NCI-H2081 treated with DMSO at 0.1 percent for 48 hours (cell line): ENCODE results near the gene ATAD2B.

ENCODE experiments used
- DNase-seq: peaks from one replicate; lab custom pipeline; 2025; lab: John Stamatoyannopoulos, UW

Gene ATAD2B

DNA sequence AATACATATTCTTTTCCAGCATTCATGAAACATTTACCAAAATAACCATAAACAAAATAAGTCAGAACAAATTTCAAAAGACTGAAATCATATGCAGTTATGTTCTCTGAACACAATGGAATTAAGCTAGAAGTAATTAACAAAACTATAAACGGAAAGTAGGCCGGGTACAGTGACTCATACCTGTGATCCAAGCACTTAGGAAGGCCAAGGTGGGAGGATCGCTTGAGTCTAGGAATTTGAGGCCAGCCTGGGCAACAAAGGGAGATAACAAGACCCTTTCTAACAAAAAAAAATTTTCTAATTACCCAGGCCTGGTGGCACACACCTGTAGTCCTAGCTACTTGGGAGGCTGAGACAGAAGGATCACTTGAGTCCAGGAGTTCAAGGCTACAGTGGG is 14.9 kb downstream of the ATAD2B start:
- no peak for DNase-seq

DNA sequence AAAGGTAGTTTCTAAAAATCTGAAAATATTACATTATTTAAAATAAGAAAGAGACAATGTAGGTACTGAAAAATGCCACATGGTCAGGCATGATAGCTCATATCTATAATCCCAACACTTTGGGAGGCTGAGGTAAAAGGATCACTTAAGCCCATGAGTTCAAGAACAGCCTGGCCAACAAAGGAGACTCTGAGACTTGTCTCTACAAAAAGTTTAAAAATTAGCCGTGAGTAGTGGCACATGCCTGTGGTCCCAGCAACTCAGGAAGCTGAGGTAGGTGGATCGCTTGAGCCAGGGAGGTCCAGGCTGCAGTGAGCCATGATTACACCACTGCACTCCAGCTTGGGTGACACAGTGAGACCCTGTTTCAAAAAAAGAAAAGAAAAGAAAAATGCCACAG is 21.8 kb downstream of the ATAD2B start:
- no peak for DNase-seq

DNA sequence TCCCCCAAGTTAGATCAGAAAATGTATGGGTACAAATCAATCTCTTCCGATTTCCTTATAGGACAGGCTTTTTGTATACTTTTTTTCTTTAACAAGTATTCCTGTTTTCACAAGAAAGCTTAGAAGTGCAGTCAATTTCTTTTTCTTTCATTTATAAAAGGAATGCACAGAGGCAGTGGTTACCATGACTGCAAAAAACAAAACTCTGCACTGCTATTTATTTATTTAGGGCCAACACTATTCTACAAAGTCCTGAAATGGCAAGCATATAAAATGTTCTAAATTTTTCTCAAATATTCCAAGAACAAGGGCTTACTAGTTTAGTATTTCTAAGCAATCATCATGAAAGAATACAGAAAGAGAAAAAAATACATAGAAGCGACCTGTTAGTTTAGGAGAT is 22.2 kb downstream of the ATAD2B start:
- no peak for DNase-seq

DNA sequence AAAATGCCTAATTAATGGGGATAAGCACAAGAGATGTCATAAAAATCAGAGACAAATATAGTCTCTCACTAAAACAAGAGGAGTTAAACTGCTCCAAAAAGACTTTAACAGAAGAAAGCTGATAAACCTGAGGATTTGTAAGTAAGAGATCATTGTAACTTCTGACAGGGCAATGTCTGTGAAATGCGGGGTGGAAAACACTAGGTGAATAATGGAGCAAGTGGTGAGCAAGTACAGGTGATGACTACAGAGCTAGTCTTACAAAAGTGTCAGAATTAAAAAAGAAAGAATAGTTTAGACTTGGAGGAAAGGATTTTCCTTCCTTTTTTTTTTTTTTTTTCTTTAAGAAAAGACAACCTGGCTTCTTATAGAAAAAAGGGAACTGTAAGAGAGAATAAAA is 22.7 kb downstream of the ATAD2B start:
- no peak for DNase-seq

DNA sequence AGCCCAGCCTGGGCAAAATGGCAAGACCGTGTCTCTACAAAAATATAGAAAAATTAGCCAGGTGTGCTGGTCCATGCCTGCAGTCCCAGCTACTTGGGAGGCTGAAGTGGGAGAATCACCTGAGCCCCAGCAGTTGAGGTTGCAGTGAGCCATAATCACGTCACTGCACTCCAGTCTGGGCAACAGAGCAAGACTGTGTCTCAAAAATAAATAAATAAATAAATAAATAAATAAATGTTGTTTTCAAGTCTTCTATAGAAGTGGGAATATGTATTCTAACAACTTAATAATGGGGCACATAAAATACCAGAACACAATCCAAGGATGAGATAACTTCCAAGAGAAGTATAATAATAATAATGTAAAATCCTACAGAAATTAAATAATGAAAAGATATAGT is 23.9 kb downstream of the ATAD2B start:
- DNase-seq = no peak

DNA sequence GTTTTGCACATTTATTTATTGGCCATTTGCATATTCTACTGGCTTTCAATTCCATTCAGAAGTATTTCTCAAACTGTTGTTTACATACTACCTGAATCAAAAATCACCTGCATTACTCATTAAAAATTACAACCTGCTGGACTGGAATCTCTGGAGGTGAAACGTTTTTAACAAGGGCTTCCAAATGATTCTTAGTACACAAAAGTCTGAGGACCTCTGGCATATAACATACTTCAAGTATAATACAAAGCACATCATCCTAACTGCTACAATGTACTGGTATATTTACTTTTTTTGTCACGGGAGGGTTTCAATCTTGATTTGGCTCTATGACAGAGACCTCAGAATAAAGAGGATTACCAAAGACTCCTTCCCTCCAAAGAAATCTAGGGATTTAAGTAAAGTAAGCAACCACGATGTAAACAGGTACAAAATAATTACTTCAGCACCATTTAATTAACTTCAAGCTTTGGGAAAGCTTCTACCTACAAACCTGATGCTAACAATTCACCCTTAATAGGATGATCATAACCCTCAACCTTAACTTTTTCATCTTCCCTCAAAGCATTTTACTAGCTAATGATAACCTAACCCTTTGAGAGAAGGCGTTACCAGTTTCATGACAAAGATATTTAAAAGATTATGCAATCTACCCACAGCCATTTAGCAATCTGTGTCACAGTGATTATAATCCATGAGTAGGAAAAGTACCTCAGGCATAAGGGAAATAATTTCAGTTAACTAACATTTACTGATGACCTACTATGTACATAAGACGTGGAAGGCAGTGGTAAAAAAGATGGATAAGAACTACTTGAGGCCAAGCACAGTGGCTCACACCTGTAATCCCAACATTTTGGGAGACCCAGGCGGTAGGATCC is 24.7 kb downstream of the ATAD2B start:
- DNase-seq = no peak

DNA sequence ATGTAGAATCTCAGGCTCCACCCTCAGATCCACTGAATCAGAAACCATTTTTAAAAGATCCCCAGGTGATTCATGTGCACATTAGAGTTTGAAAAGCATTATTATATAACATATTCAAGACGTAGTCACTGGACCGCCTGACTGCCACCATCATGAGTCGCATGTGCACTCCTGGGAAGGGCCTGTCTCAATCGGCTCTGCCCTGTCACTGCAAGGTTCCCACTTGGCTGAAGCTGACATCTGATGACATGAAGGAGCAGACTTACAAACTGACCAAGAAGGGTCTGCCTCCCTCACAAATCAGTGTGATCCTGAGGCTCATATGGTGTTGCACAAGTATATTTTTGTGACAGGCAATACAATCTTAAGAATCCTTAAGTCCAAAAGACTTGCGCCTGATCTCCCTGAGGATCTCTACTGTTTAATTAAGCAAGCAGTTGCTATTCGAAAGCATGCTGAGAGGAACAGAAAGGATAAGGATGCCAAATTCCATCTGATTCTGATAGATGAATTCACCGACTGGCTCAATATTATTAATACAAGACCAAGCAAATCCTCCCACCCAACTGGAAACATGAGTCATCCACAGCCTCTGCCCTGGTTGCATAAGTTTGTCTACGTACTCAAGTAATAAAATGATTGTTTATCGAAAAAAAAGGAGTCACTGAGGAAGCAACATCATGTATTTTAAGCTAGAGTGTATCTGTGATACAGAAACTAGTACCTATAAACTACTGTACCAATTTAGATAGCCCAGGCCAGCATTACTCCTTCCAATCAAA is 26.2 kb downstream of the ATAD2B start:
- DNase-seq = no peak

DNA sequence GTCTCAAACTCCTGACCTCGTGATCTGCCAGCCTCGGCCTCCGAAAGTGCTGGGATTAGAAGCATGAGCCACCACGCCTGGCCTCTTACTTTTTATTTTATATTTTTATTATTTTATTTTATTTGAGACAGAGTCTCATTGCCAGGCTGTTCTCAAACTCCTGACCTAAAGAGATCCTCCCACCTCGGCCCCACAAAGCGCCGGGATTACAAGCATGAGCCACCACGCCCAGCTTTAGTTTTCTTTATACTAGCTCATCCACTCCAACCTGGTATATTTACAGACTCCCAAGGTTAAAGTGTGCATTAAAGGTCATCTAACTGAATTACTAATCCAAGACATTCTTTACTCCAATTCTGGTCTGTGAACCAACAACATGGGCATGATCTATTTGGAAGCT is 26.8 kb downstream of the ATAD2B start:
- DNase-seq = no peak

DNA sequence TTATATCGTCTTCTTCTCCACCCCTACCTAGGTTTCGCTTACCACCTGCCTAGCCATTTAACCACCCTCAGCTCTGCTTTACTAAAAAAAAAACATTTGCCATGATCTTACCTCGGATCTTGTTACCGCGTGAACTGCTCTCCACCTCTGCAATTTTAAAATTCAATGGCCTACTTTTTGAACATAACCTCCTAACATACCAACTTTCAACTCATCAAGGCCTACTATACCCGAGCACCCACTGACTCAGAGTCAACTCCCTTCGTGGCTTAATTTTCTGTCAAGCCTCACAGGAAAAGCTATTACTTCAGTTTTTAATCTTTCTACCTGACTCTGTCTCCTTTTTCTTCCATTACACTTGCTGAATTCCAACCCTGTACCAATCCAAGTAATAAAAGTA is 55.7 kb downstream of the ATAD2B start:
- no peak for DNase-seq

DNA sequence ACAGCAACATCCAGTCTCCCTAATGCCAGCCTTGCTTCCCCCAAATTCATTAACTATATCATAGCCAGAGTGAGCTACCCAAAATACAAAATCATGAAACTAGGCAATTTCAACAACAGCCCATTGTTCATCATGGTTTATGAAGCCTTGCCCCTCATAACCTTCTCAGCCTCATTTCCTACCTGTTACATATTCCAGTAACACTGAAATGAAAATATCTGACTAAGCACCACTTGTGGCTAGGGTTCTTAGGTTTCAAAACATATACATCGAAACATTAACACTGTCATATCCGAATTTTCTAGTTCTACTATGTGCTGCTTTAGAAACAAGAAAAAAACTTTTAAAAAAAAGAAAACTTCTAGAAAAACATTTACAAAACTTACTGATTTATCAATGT is 59.5 kb downstream of the ATAD2B start:
- DNase-seq = no peak

DNA sequence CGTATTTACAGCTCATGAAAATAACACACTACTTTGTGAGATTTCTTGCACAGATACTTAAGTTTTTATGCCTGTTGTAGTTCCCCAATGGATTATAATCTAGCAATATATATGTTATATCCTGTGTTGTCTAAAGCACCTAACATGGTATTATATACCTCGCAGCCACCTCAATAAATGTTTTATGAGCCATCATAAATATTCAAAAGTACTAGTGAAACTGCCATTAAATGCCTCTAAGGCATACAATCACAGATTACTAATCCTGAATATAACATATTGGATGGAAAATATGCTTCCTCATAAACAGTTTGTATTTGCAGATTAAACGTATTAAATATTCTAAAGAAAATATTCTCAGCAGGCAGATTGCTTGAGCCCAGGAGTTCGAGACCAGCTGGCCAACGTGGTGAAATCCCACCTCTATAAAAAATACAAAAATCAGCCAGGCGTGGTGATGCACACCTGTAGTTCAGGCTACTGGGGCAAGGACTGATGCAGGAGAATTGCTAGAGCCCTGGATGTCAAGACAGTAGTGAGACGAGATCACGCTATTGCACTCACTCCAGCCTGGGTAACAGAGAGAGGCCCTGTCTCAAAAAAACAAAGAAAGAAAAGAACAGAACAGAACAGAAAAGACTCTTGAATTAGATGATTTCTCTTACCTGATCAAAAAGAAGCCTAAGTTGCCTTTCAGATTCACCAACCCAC is 64.1 kb downstream of the ATAD2B start:
- no peak for DNase-seq

DNA sequence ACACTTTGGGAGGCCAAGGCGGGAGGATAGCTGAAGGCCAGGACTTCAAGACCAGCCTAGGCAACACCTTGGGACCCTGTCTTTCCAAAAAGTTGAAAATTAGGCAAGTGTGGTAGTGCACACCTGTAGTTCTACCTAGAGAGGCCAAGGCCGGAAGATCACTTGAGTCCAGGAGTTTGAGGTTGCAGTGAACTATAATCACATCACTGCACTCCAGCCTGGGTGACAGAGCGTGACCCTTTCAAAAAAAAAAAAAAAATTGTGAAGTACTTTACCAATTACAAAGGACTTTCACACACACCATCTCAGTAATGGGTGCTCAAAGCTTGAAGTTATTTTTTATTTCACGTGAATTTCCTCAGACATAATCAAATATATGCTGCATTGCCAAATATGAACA is 65.0 kb downstream of the ATAD2B start:
- DNase-seq = no peak

DNA sequence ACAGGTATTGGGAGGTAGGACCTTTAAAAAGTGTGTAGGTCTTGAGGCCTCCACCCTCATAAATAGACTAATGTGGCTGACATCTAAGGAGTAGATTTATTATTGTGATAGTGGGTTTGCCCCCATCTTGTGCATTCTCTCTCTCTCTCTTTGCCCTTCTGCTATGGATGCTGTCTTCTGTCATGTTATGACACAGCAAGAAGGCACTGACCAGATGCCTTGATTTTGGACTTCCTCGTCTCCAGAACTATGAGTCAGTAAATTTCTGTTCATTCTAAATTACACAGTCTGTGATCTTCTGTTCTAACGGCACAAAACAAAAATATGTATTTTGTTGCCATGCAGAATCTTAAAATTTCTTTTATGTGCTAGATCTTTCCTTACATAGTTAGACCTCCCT is 66.9 kb downstream of the ATAD2B start:
- DNase-seq = no peak

DNA sequence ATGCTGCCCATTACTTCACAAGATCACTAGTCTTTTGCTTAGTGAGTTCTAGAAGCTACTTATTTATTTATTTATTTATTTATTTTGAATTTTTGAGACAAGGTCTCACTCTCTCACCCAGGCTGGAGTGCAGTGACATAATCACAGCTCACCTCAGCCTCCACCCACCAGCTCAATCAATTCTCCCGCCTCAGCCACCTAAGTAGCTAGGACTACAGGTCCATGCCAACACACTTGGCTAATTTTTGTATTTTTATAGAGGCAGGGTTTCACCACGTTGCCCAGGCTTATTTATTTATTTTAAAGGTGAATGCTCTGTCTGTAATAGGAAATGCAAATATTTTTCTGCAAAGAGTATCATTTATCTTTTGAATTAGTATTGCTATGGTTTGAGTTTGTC is 67.7 kb downstream of the ATAD2B start:
- DNase-seq = no peak

DNA sequence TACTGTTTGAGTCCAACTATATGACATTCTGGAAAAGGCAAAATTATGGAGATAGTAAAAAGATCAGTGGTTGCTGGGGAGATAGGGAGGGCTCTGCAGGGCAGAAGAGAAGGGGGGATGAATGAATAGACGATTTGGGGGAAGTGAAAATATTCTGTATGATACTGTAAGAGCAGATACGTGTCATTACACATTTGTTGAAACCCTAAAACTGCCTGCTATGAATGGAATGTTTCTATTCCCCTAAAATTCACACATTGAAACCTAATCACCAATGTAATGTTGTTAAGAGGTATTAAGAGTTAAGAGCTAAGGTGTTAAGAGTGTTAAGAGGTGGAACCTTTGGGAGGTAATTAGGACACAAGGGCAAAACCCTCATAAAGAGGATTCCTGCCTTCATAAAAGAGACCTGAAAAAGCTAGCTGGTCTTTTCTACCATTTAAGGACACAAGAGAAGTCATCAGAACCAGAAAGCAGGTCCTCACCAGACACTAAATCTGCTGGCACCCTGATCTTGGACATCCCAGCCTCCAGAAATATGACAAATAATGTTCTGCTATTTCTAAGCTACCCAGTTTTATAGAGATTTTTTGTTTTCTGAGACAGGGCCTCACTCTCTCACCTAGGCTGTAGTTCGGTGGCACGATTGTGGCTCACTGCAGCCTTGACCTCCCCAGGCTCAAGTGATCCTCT is 76.2 kb downstream of the ATAD2B start:
- DNase-seq = no peak

DNA sequence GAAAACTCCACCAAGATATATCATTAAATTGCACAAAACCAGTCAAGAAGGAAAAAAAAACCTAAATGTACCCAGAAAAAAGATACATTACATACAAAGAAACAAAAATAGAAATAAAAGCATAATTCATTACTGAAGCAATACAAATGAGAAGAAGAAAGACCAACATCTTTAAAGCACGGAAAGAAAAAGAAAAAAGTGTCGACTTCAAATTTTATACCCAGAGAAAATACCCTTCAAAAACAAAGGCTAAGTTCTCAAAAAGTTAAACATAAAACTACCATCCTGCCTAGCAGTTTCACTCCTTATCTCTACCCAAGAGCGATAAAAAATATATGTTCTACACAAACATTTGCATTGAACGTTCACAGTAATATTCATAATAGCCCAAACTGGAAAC is 82.0 kb downstream of the ATAD2B start:
- DNase-seq = no peak

DNA sequence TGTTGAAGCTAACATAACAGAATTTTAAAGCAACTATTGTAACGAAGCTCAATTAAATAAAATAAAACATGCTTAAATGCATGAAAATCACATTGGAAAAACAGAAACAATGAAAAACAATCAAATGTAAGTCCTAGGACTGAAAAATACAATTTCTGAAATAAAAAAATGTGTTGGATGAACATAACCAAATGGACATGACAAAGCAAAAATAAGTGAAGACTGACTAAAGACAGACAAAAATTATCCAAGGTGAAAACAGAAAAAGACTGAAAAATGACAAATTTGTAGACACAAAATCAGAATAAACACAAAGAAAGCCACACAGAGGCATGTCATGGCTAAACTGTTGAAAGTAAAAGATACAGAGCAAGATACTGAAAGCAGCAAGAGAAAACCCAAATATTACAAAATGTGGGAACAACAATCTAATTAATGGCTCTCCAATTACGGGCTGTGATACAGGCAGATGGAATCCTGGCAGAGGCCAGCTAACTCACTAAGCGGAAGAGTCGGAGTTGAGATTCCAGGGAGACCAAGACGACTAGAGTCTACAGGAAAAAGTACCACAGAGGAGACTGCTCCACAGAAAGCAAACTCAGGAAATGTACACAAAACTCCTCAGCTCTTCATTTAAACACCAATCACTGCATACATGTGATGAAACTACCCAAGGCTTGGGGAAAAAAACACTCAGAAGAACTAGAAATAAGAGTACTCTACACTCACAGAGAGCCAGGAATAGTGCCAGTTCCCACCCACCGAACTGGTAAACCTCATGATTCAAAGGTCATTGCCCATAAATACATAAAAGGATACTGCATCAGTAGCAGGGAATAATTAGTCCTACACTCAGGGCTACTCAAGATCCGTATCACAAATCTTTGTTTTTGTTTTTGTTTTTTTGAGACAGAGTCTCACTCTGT is 83.6 kb downstream of the ATAD2B start:
- DNase-seq = no peak

DNA sequence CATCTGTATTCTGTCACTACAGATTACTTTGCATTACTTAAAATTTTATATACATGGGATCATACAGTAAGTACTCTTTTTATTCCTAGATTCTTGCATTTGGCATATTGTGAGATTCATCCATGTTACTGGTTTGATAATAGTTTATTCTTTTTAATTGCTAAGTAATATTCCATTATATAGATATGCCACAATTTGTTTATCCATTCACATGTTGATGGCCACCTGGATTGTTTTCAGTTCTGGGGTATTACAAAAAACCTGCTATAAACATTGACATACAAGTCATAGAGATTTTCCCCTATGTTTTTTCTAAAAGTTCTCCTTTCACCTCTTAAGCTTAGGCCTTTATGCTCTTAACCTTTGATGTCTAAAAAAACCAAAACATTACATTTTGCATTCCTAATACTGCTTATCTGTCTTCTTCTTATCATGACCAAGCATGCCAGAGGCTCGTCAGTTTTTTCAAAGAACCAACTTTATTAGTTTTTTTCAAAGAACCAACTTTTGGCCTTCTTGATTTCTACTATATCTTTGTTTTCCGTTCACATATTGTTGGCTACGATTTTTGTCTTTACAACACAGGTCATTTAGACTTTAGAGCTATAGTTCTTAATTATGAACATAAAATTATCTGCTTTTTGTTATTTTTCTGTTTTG is 86.9 kb downstream of the ATAD2B start:
- DNase-seq = no peak

DNA sequence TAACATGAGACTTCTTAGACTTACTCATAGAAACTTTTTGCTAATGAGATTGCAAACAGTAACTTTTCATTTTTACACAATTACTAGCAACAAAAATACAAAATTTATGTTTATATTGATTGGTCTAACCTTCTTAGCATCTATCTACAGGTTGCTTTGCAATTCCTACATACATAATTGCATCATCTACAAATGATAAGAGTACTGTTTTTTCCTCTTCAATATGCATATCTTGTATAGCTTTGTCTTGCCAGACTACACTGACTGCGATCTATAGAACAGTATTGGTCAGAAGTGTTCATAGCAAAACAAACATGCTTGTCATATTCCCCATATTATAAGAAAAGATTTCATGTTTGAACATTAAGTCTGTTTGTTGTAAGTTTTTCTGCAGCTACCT is 87.9 kb downstream of the ATAD2B start:
- no peak for DNase-seq

DNA sequence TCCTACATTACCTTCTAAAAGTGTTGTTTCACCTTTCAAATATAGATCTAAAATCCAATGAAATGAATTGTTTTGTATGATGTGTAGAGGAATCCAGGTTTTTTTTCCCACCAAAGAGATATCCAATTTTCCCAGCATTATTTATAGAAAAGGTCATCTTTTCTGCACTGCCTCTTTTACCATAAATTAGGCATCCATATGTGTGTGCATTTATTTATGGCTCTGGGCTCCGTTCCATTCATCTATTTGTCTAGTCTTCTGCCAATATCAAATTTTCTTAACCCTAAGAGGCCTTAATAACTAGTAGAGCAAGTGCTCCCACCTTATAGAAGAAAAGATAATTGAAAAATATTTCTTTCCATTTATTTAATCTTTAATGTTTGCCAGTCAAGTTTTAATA is 88.3 kb downstream of the ATAD2B start:
- DNase-seq = no peak

DNA sequence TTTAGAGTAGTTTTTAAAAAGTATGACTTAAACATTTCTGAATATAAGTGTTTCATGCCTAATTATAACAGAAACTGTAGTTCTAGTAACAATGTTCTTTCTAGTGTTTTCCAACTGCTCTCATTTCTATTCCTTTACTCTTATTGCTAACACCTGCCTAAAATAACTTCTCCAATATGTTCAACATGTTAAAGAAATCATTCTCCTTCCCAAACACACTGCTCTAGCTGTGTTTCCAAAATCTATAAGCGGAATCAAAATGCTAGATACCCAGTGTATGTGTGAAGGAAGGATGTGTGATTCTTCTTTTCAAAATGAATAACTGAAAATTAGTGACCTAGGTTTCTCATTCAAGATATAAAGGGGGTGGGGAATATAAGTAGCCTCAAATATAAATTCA is 89.1 kb downstream of the ATAD2B start:
- no peak for DNase-seq
